OCI-LY3 (cell line): ENCODE data around the gene TMA16.

ENCODE experiments used
- H2AFZ ChIP-seq: fragments of 200-600, 300-600 bp; shearing (Covaris generic); 2 replicates; pipeline ENCODE4 v1.6.0; 2014; ENCODE audit warnings: antibody characterized with exemption, low read depth, low read length
- H3K27ac ChIP-seq: fragments of 200-600, 300-600 bp; sonication (generic); 2 replicates; pipeline ENCODE4 v1.5.1; 2014; ENCODE audit warnings: mild to moderate bottlenecking, low read length, moderate library complexity, mixed read lengths
- H3K27me3 ChIP-seq: fragments of 200-600, 300-600 bp; sonication (generic); 2 replicates; pipeline ENCODE4 v1.6.1; 2014; ENCODE audit warnings: low read depth, low read length, mixed read lengths
- H3K36me3 ChIP-seq: fragments of 200-600, 300-600 bp; sonication (generic); replicated peaks from 2 replicates; pipeline ENCODE3; 2014; ENCODE audit warnings: low read depth, low read length, mixed read lengths
- H3K4me1 ChIP-seq: fragments of 300-600, 200-600 bp; sonication (generic); 2 replicates; pipeline ENCODE4 v1.6.1; 2014; ENCODE audit warnings: low read length, mixed read lengths
- H3K4me2 ChIP-seq: fragments of 200-600, 300-600 bp; sonication (generic); 2 replicates; pipeline ENCODE4 v1.6.1; 2014; ENCODE audit warnings: low read length, mixed read lengths
- H3K4me3 ChIP-seq: fragments of 300-600, 200-600 bp; sonication (generic); 2 replicates; pipeline ENCODE4 v1.5.1; 2014; ENCODE audit warnings: antibody characterized with exemption, mild to moderate bottlenecking, low read length, moderate library complexity
- H3K79me2 ChIP-seq: fragments of 300-600, 200-600 bp; shearing (Covaris generic); 2 replicates; pipeline ENCODE4 v1.6.1; 2014; ENCODE audit warnings: mild to moderate bottlenecking, low read length, mixed read lengths
- H3K9ac ChIP-seq: fragments of 300-600, 200-600 bp; shearing (Covaris generic); 2 replicates; pipeline ENCODE4 v1.6.0; 2014; ENCODE audit warnings: mild to moderate bottlenecking, low read length, moderate library complexity
- H3K9me3 ChIP-seq: fragments of 200-600, 300-600 bp; shearing (Covaris generic); 2 replicates; pipeline ENCODE4 v1.6.1; 2014; ENCODE audit warnings: low read length, mixed read lengths; ENCODE audit not compliant: insufficient read depth
- H4K20me1 ChIP-seq: fragments of 200-600, 300-600 bp; sonication (generic); 2 replicates; pipeline ENCODE4 v1.6.1; 2016; ENCODE audit warnings: low read length, mixed read lengths; ENCODE audit not compliant: insufficient read depth
- EZH2phosphoT487 ChIP-seq: fragments of 200-600 bp; shearing (Covaris generic); IDR thresholded peaks from 2 replicates; pipeline ENCODE4 v1.6.1; 2018; ENCODE audit warnings: antibody characterized with exemption, mixed run types, low read depth
- TF ChIP-seq, protein P1 (sequence below): fragments of 200-600, 300-600 bp; sonication (generic); IDR thresholded peaks from 2 replicates; pipeline ENCODE4 v1.5.1; 2014; ENCODE audit warnings: antibody characterized with exemption, low read length, low read depth

Gene TMA16

DNA sequence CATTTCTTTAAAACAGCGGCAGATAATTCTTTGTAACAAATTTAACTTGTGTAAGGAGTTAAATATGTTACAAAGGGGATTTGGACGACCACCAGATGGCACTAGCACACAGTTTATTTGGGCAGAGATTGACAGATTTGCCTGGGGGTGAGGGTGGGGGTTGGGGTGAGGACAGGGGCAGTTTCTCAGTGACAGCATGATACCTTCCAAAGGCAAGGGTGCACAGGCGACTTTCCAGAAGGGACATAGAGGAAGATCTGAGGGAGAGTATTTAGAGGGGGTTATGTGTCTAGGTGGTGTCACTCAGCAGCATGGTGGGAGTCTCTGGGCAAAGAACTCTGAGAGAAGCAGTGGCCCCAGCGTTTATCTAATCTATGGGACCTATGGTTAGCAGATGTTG lies 9.6 kb upstream of the TMA16 start:
- peak overlapping the region; percentile 30 for H3K4me2 ChIP-seq
- H3K4me1 ChIP-seq = peaks cover 52% of the 10 kb centered on the region
- H3K27me3 ChIP-seq = no peaks in the 10 kb centered on the region
- H3K27ac ChIP-seq = no peak overlapping the region
- no peak overlapping the region for H3K4me3 ChIP-seq
- TF ChIP-seq, protein P1, sequence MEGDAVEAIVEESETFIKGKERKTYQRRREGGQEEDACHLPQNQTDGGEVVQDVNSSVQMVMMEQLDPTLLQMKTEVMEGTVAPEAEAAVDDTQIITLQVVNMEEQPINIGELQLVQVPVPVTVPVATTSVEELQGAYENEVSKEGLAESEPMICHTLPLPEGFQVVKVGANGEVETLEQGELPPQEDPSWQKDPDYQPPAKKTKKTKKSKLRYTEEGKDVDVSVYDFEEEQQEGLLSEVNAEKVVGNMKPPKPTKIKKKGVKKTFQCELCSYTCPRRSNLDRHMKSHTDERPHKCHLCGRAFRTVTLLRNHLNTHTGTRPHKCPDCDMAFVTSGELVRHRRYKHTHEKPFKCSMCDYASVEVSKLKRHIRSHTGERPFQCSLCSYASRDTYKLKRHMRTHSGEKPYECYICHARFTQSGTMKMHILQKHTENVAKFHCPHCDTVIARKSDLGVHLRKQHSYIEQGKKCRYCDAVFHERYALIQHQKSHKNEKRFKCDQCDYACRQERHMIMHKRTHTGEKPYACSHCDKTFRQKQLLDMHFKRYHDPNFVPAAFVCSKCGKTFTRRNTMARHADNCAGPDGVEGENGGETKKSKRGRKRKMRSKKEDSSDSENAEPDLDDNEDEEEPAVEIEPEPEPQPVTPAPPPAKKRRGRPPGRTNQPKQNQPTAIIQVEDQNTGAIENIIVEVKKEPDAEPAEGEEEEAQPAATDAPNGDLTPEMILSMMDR = peak; percentile 99
- no peak for TF ChIP-seq EZH2phosphoT487
- no peaks in the 10 kb centered on the region for H3K79me2 ChIP-seq
- H3K9me3 ChIP-seq = no peaks in the 10 kb centered on the region
- no peaks in the 10 kb centered on the region for H3K36me3 ChIP-seq
- no peak overlapping the region for H3K9ac ChIP-seq
- no peak overlapping the region for H2AFZ ChIP-seq
- H4K20me1 ChIP-seq = no peaks in the 10 kb centered on the region

DNA sequence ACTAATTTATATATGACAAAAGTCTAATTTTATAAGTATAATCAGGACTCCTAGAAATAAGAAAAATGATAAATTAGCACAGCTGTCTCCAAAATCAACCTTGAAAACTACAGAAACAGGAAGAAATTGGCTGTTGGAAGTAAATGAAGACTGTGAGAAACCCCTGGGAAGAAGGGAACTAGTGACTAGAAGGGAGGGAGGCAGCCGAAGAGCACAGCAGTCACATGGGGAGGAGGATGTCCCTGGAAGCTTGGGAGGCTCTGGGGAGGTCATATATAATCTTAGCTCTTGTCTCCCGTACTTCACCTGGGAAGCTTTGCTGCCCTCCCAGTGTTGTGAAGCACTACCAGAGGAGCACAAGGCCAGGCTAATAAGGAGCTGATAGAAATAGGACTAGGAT lies 8.9 kb upstream of the TMA16 start:
- H3K9ac ChIP-seq = no peak overlapping the region
- H3K4me1 ChIP-seq = peaks cover 52% of the 10 kb centered on the region
- H3K27ac ChIP-seq = no peak overlapping the region
- no peaks in the 10 kb centered on the region for H3K27me3 ChIP-seq
- no peaks in the 10 kb centered on the region for H3K36me3 ChIP-seq
- no peak overlapping the region for H3K4me3 ChIP-seq
- no peaks in the 10 kb centered on the region for H3K9me3 ChIP-seq
- TF ChIP-seq EZH2phosphoT487 = no peak
- TF ChIP-seq, protein P1 = no peak
- no peaks in the 10 kb centered on the region for H4K20me1 ChIP-seq
- H3K4me2 ChIP-seq = no peak overlapping the region
- H2AFZ ChIP-seq = no peak overlapping the region
- H3K79me2 ChIP-seq = no peaks in the 10 kb centered on the region

DNA sequence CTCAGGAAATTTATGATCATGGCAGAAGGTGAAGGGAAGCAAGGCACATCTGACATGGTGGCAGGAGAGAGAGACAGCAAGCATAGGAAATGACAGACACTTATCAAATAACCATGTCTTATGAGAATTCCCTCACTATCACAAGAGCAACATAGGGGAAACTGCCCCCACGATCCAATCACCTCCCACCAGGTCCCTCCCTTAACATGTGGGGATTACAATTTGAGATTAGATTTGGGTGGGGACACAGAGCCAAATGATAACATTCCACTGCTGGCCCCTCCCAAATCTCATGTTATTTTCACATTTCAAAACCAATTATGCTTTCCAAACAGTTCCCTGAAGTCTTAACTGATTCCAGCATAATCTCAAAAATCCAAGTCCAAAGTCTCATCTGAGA lies 8.2 kb upstream of the TMA16 start:
- Histone ChIP-seq H3K9ac (no peak overlapping the region), H3K4me3 (no peak overlapping the region), H3K4me1 (peaks cover 51% of the 10 kb centered on the region), H4K20me1 (no peaks in the 10 kb centered on the region), H3K9me3 (no peaks in the 10 kb centered on the region), H3K4me2 (no peak overlapping the region), H2AFZ (0 out of 2 replicates have a peak overlapping the region, but pooled peaks have one; percentile 10), H3K79me2 (no peaks in the 10 kb centered on the region), H3K27me3 (no peaks in the 10 kb centered on the region), H3K27ac (no peak overlapping the region), H3K36me3 (no peaks in the 10 kb centered on the region)
- TF ChIP-seq, protein P1 = no peak
- no peak for TF ChIP-seq EZH2phosphoT487

DNA sequence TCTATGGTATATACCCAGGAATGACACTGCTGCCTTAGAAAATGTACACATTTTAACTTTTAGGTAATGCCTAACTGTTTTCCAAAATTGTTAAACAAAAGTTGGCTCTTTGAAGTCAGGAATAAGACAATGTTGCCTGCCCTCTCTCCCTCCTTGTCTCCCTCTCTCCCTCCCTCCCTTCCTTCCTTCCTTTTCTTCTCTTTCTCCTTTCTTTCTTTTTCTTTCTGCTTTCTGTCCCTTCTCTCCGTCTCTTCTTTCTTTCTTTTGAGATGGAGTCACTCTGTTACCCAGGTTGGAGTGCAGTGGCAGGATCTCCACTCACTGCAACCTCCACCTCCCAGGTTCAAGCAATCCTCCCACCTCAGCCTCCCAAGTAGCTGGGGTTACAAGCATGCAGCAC lies 4.6 kb upstream of the TMA16 start:
- H3K27me3 ChIP-seq = no peaks in the 10 kb centered on the region
- no peaks in the 10 kb centered on the region for H3K9me3 ChIP-seq
- H3K9ac ChIP-seq = no peak overlapping the region
- H3K79me2 ChIP-seq = peaks cover 9% of the 10 kb centered on the region
- no peak overlapping the region for H3K27ac ChIP-seq
- no peak overlapping the region for H3K4me2 ChIP-seq
- TF ChIP-seq, protein P1 = no peak
- no peak for TF ChIP-seq EZH2phosphoT487
- no peaks in the 10 kb centered on the region for H4K20me1 ChIP-seq
- H3K4me1 ChIP-seq = peaks cover 24% of the 10 kb centered on the region
- no peaks in the 10 kb centered on the region for H3K36me3 ChIP-seq
- no peak overlapping the region for H3K4me3 ChIP-seq
- no peak overlapping the region for H2AFZ ChIP-seq
